Astrocyte (in vitro differentiated cells and primary cell): ENCODE results near the gene THRB. TPM values are rescaled to one million over a fixed set of nuclear protein-coding genes. Genes with fewer than 3 reads are reported as not detected.
A peak's percentile ranks its signal among the peaks of the same experiment; 100 is the strongest.

Experiments
- DNase-seq: peaks from one replicate; pipeline ENCODE4 v3.0.0-alpha.2; 2010; ENCODE audit warnings: low read depth
- FAIRE-seq: peaks from 2 replicates; lab custom pipeline; 2011; peaks lifted over from hg19 to GRCh38; lab: Jason Lieb, UNC
- H2AFZ ChIP-seq: 2 replicates; pipeline ENCODE4 v1.6.0; 2012; ENCODE audit warnings: low read depth, low read length, inconsistent platforms
- H3K27ac ChIP-seq: 2 replicates; pipeline ENCODE4 v1.5.1; 2011; ENCODE audit warnings: low read depth, low read length, inconsistent platforms
- H3K27me3 ChIP-seq: 2 replicates; pipeline ENCODE4 v1.6.0; 2011; ENCODE audit warnings: low read length, inconsistent platforms; ENCODE audit not compliant: insufficient read depth
- H3K36me3 ChIP-seq: 2 replicates; pipeline ENCODE4 v1.5.1; 2011; ENCODE audit warnings: low read length, inconsistent platforms; ENCODE audit not compliant: insufficient read depth
- H3K4me1 ChIP-seq: 2 replicates; pipeline ENCODE4 v1.5.1; 2011; ENCODE audit warnings: low read length, inconsistent platforms; ENCODE audit not compliant: insufficient read depth
- H3K4me2 ChIP-seq: 2 replicates; pipeline ENCODE4 v1.6.0; 2012; ENCODE audit warnings: low read length, inconsistent platforms
- H3K4me3 ChIP-seq: 2 replicates; pipeline ENCODE4 v1.5.1; 2011; ENCODE audit warnings: low read depth, mild to moderate bottlenecking, low read length, inconsistent platforms; ENCODE audit not compliant: insufficient read depth
- H3K79me2 ChIP-seq: 2 replicates; pipeline ENCODE4 v1.6.0; 2012; ENCODE audit warnings: mild to moderate bottlenecking, low read length, inconsistent platforms; ENCODE audit not compliant: insufficient read depth
- H3K9ac ChIP-seq: 2 replicates; pipeline ENCODE4 v1.6.0; 2012; ENCODE audit warnings: mild to moderate bottlenecking, low read length, inconsistent platforms
- H3K9me3 ChIP-seq: 2 replicates; pipeline ENCODE4 v1.5.1; 2012; ENCODE audit warnings: low read depth, mild to moderate bottlenecking, low read length, inconsistent platforms; ENCODE audit not compliant: insufficient read depth
- H4K20me1 ChIP-seq: 2 replicates; pipeline ENCODE4 v1.6.0; 2012; ENCODE audit warnings: low read length, inconsistent platforms; ENCODE audit not compliant: insufficient read depth
- H3K27ac Mint-ChIP-seq: one replicate; pipeline ENCODE4 v1.8.0; 2021; ENCODE audit warnings: mild to moderate bottlenecking, mixed read lengths; ENCODE audit not compliant: unreplicated experiment
- H3K27me3 Mint-ChIP-seq: one replicate; pipeline ENCODE4 v1.8.0; 2021; ENCODE audit warnings: low read depth, mixed read lengths; ENCODE audit not compliant: unreplicated experiment
- H3K36me3 Mint-ChIP-seq: one replicate; pipeline ENCODE4 v1.8.0; 2021; ENCODE audit warnings: low read depth, mixed read lengths; ENCODE audit not compliant: unreplicated experiment
- H3K4me1 Mint-ChIP-seq: one replicate; pipeline ENCODE4 v1.8.0; 2021; ENCODE audit warnings: low read depth, mixed read lengths; ENCODE audit not compliant: unreplicated experiment
- H3K4me3 Mint-ChIP-seq: one replicate; pipeline ENCODE4 v1.8.0; 2021; ENCODE audit warnings: mild to moderate bottlenecking, moderate library complexity, mixed read lengths; ENCODE audit not compliant: unreplicated experiment
- H3K9me3 Mint-ChIP-seq: one replicate; pipeline ENCODE4 v1.8.0; 2021; ENCODE audit warnings: mild to moderate bottlenecking, mixed read lengths; ENCODE audit not compliant: unreplicated experiment
- CTCF ChIP-seq: IDR thresholded peaks from 2 replicates; pipeline ENCODE4 v1.5.1; 2011; ENCODE audit warnings: low read depth, mild to moderate bottlenecking, inconsistent platforms, low read length, moderate library complexity; ENCODE audit not compliant: insufficient read depth
- EZH2 ChIP-seq: IDR thresholded peaks from 2 replicates; pipeline ENCODE4 v1.6.1; 2012; ENCODE audit warnings: mild to moderate bottlenecking, low read length, inconsistent platforms; ENCODE audit not compliant: insufficient read depth
- total RNA-seq: library from RNA; stranded (reverse); gene quantifications from 2 replicates; pipeline ENCODE4 v1.2.1, GENCODE V29; 2021

The THRB gene
- total RNA-seq, 1 donor from 2014 or later: 8.5 TPM

- no peaks in the 10 kb centered on the region for H3K36me3 ChIP-seq
- Mint-ChIP-seq H3K4me3 (no peak overlapping the region), H3K27me3 (no peaks in the 10 kb centered on the region), H3K9me3 (peaks cover 4% of the 10 kb centered on the region), H3K4me1 (no peaks in the 10 kb centered on the region), H3K36me3 (peaks cover 3% of the 10 kb centered on the region), H3K27ac (no peak overlapping the region)
- no peaks in the 10 kb centered on the region for H3K79me2 ChIP-seq
- no peak for TF ChIP-seq CTCF
- no peak for TF ChIP-seq EZH2
- no peaks in the 10 kb centered on the region for H3K9me3 ChIP-seq
- no peak overlapping the region for H3K4me3 ChIP-seq
- no peak overlapping the region for H2AFZ ChIP-seq
- no peaks in the 10 kb centered on the region for H4K20me1 ChIP-seq
- H3K27me3 ChIP-seq: no peaks in the 10 kb centered on the region
- H3K4me2 ChIP-seq: no peak overlapping the region
- no peak overlapping the region for H3K27ac ChIP-seq
- no peak for DNase-seq
- FAIRE-seq: no peak
- no peak overlapping the region for H3K9ac ChIP-seq
- no peaks in the 10 kb centered on the region for H3K4me1 ChIP-seq
Observed at GRCh38 chr3:24197809-24198208, 296.8 kb downstream of the THRB start.

- no peaks in the 10 kb centered on the region for H3K36me3 ChIP-seq
- H3K4me2 ChIP-seq: no peak overlapping the region
- FAIRE-seq (peak; percentile 79), DNase-seq (peak; percentile 80)
- Mint-ChIP-seq H3K27me3 (no peaks in the 10 kb centered on the region), H3K27ac (no peak overlapping the region), H3K4me1 (no peaks in the 10 kb centered on the region), H3K36me3 (peaks cover 3% of the 10 kb centered on the region), H3K4me3 (no peak overlapping the region), H3K9me3 (no peaks in the 10 kb centered on the region)
- no peak overlapping the region for H3K27ac ChIP-seq
- no peaks in the 10 kb centered on the region for H3K79me2 ChIP-seq
- no peaks in the 10 kb centered on the region for H3K27me3 ChIP-seq
- H3K9ac ChIP-seq: no peak overlapping the region
- H3K4me1 ChIP-seq: no peaks in the 10 kb centered on the region
- no peaks in the 10 kb centered on the region for H4K20me1 ChIP-seq
- no peak overlapping the region for H3K4me3 ChIP-seq
- TF ChIP-seq EZH2 (no peak), CTCF (no peak)
- H2AFZ ChIP-seq: no peak overlapping the region
- H3K9me3 ChIP-seq: no peaks in the 10 kb centered on the region
Observed at GRCh38 chr3:24196526-24196925, 298.1 kb downstream of the THRB start.

GRCh38 chr3:24195504-24196230, 299.0 kb downstream of the THRB start:
- Mint-ChIP-seq H3K4me3 (no peak overlapping the region), H3K27me3 (no peaks in the 10 kb centered on the region), H3K36me3 (peaks cover 3% of the 10 kb centered on the region), H3K27ac (no peak overlapping the region), H3K4me1 (no peaks in the 10 kb centered on the region), H3K9me3 (no peaks in the 10 kb centered on the region)
- FAIRE-seq: no peak
- no peaks in the 10 kb centered on the region for H3K9me3 ChIP-seq
- DNase-seq: no peak
- no peak overlapping the region for H3K4me2 ChIP-seq
- H3K27me3 ChIP-seq: no peaks in the 10 kb centered on the region
- no peak overlapping the region for H3K27ac ChIP-seq
- H3K4me1 ChIP-seq: no peaks in the 10 kb centered on the region
- H3K36me3 ChIP-seq: no peaks in the 10 kb centered on the region
- H3K9ac ChIP-seq: no peak overlapping the region
- TF ChIP-seq EZH2 (no peak), CTCF (no peak)
- H3K79me2 ChIP-seq: no peaks in the 10 kb centered on the region
- H2AFZ ChIP-seq: no peak overlapping the region
- H4K20me1 ChIP-seq: no peaks in the 10 kb centered on the region
- no peak overlapping the region for H3K4me3 ChIP-seq
